HCT116 (cell line): ENCODE measurements around the gene EIF3F. TPM values are rescaled to one million over a fixed set of nuclear protein-coding genes. Genes with fewer than 3 reads are reported as not detected.

Source experiments
- ATAC-seq: fragments of 200-7000 bp; cut with Tn5 transposase; 2 replicates; pipeline ENCODE4 v1.9.1; 2020; ENCODE audit warnings: mild to moderate bottlenecking, moderate library complexity
- BruUV-seq: library from RNA; stranded (reverse); fragments of 400-500 nt; replicated peaks from 2 replicates; lab custom pipeline; 2021; lab: Mats Ljungman, UMichigan
- CTCF ChIA-PET: fragments of 300-600 bp; sonication (Branson Sonifier 250); formaldehyde crosslinking; loops from one replicate; lab custom pipeline; 2021; ENCODE audit warnings: antibody characterized with exemption; lab: Charles Lee
- POLR2A ChIA-PET: fragments of 300-600, 350-600 bp; sonication (Branson Sonifier 250); formaldehyde crosslinking; loops from one replicate; lab custom pipeline; 2021; ENCODE audit warnings: antibody characterized with exemption; lab: Charles Lee
- RAD21 ChIA-PET, 2 experiments: fragments of 300-600 bp; sonication (Branson Sonifier 250); formaldehyde crosslinking; loops; one replicate each; lab custom pipeline; 2023; ENCODE audit warnings: low total read pairs in 2 of 2; ENCODE audit not compliant: uncharacterized antibody in 2 of 2, unreplicated experiment in 2 of 2, low non-redundant PET in 1 of 2; lab: Charles Lee
- DNase-seq: peaks from one replicate; pipeline ENCODE4 v3.0.0-alpha.2; 2010; ENCODE audit warnings: low read depth, low spot score
- H2AFZ ChIP-seq: fragments of 200-600 bp; shearing (Covaris generic), sonication (generic); 2 replicates; pipeline ENCODE4 v1.6.1; 2017; ENCODE audit warnings: low read depth, mixed run types, mixed read lengths, antibody characterized with exemption, low read length; ENCODE audit not compliant: poor library complexity, severe bottlenecking
- H3K27ac ChIP-seq: 2 replicates; pipeline ENCODE4 v1.5.1; 2012; ENCODE audit warnings: low read depth, low read length
- H3K27me3 ChIP-seq: fragments of 200-600 bp; sonication (generic); 2 replicates; pipeline ENCODE4 v1.6.1; 2016; ENCODE audit warnings: mixed run types, low read length, mixed read lengths; ENCODE audit not compliant: insufficient read depth
- H3K36me3 ChIP-seq, 2 experiments: fragments of 200-500 bp in 1 of 2; fragments of 200-600 bp in 1 of 2; sonication (Bioruptor generic) in 1 of 2; sonication (generic) in 1 of 2; 2 replicates each; pipeline versions ENCODE4 v1.5.1 to v1.6.1; 2014 to 2016; ENCODE audit warnings: low read length in 2 of 2, inconsistent platforms in 1 of 2, mixed read lengths in 1 of 2, mixed run types in 1 of 2; ENCODE audit not compliant: insufficient read depth in 2 of 2, control insufficient read depth in 1 of 2
- H3K4me1 ChIP-seq, 2 experiments: fragments of 200-600 bp in 1 of 2; sonication (generic) in 1 of 2; 2 replicates each; pipeline versions ENCODE4 v1.5.1 to v1.6.1; 2012 to 2017; ENCODE audit warnings: low read length in 2 of 2, inconsistent platforms in 1 of 2, mild to moderate bottlenecking in 1 of 2, mixed read lengths in 1 of 2, mixed run types in 1 of 2, moderate library complexity in 1 of 2; ENCODE audit not compliant: insufficient read depth in 2 of 2, control insufficient read depth in 1 of 2
- H3K4me2 ChIP-seq: fragments of 200-600 bp; sonication (generic); 2 replicates; pipeline ENCODE4 v1.6.1; 2017; ENCODE audit warnings: mixed run types, low read length, mixed read lengths
- H3K4me3 ChIP-seq, 2 experiments: fragments of 200-600 bp in 1 of 2; sonication (generic) in 1 of 2; replicated peaks in 1 of 2; 2 replicates each; pipeline ENCODE4 v1.5.1; 2011 to 2016; ENCODE audit warnings: low read length in 2 of 2, control low read depth in 1 of 2, low read depth in 1 of 2, mild to moderate bottlenecking in 1 of 2, mixed read lengths in 1 of 2, mixed run types in 1 of 2
- H3K79me2 ChIP-seq: fragments of 200-600 bp; sonication (generic); 2 replicates; pipeline ENCODE4 v1.6.1; 2017; ENCODE audit warnings: mild to moderate bottlenecking, mixed run types, low read length, moderate library complexity, mixed read lengths; ENCODE audit not compliant: insufficient read depth
- H3K9ac ChIP-seq: fragments of 200-600 bp; sonication (generic); 2 replicates; pipeline ENCODE4 v1.6.1; 2016; ENCODE audit warnings: low read length, mixed read lengths
- H3K9me2 ChIP-seq: fragments of 200-600 bp; sonication (generic), shearing (Covaris generic); 2 replicates; pipeline ENCODE4 v1.6.1; 2017; ENCODE audit warnings: mixed run types, mild to moderate bottlenecking, moderate library complexity; ENCODE audit not compliant: insufficient read depth
- H3K9me3 ChIP-seq, 2 experiments: fragments of 200-500 bp in 1 of 2; fragments of 200-600 bp in 1 of 2; sonication (Bioruptor generic) in 1 of 2; sonication (generic) in 1 of 2; 2 replicates each; pipeline ENCODE4 v1.6.1; 2014 to 2017; ENCODE audit warnings: low read length in 2 of 2, mixed read lengths in 2 of 2, inconsistent platforms in 1 of 2, low read depth in 1 of 2, mild to moderate bottlenecking in 1 of 2, mixed run types in 1 of 2, moderate library complexity in 1 of 2; ENCODE audit not compliant: control insufficient read depth in 1 of 2, insufficient read depth in 1 of 2
- H4K20me1 ChIP-seq: fragments of 200-600 bp; sonication (generic), shearing (Covaris generic); 2 replicates; pipeline ENCODE4 v1.6.1; 2017; ENCODE audit warnings: mixed run types, mild to moderate bottlenecking, moderate library complexity; ENCODE audit not compliant: insufficient read depth
- ATF3 ChIP-seq: IDR thresholded peaks from 2 replicates; pipeline ENCODE4 v1.6.1; 2012
- CBX3 ChIP-seq: IDR thresholded peaks from 2 replicates; pipeline ENCODE4 v1.6.1; 2012; ENCODE audit warnings: low read depth
- EZH2phosphoT487 ChIP-seq: fragments of 200-600 bp; IDR thresholded peaks from 2 replicates; pipeline ENCODE4 v1.6.1; 2018; ENCODE audit warnings: antibody characterized with exemption, borderline replicate concordance
- JUND ChIP-seq: IDR thresholded peaks from 2 replicates; pipeline ENCODE4 v1.6.1; 2012
- POLR2A ChIP-seq: IDR thresholded peaks from 2 replicates; pipeline ENCODE4 v1.7.0; 2011; ENCODE audit warnings: borderline replicate concordance; ENCODE audit not compliant: insufficient read depth, insufficient read length; ENCODE audit errors: extremely low read depth
- POLR2AphosphoS5 ChIP-seq: IDR thresholded peaks from 2 replicates; pipeline ENCODE4 v1.6.1; 2011; ENCODE audit warnings: mild to moderate bottlenecking, low read depth, low read length, moderate library complexity
- RAD21 ChIP-seq: IDR thresholded peaks from 2 replicates; pipeline ENCODE4 v1.6.1; 2012; ENCODE audit warnings: low read depth, mild to moderate bottlenecking
- REST ChIP-seq: IDR thresholded peaks from 2 replicates; pipeline ENCODE4 v1.6.1; 2012; ENCODE audit warnings: low read depth
- YY1 ChIP-seq: IDR thresholded peaks from 2 replicates; pipeline ENCODE4 v1.6.1; 2011; ENCODE audit warnings: low read length, low read depth, moderate library complexity, mild to moderate bottlenecking; ENCODE audit not compliant: insufficient replicate concordance; ENCODE audit errors: extremely low read depth
- ZBTB33 ChIP-seq: IDR thresholded peaks from 2 replicates; pipeline ENCODE4 v1.6.1; 2011; ENCODE audit warnings: mild to moderate bottlenecking, low read length, moderate library complexity; ENCODE audit not compliant: insufficient replicate concordance; ENCODE audit errors: extremely low read depth
- ZFX ChIP-seq: fragments of 450-650 bp; IDR thresholded peaks from 2 replicates; pipeline ENCODE4 v1.6.1; 2017
- ZNF274 ChIP-seq: fragments of 200-500 bp; sonication (Bioruptor generic); IDR thresholded peaks from 2 replicates; pipeline ENCODE4 v1.6.1; 2014; ENCODE audit warnings: mild to moderate bottlenecking, low read depth, low read length, inconsistent platforms
- intact Hi-C: fragments of 100-400 bp; cut with micrococcal nuclease; formaldehyde crosslinking; loops from 2 replicates; pipeline ENCODE4 v1.10.0; 2022
- total RNA-seq: library from RNA; stranded (reverse); gene quantifications from one replicate; pipeline ENCODE4 v1.2.1, GENCODE V29; 2021; ENCODE audit not compliant: unreplicated experiment

EIF3F gene
- total RNA-seq, 1 experiment from 2014 or later = 313 TPM

- intact Hi-C loops = no loop called here
- Histone ChIP-seq H3K79me2 (no peaks in the 10 kb centered on the region), H3K4me2 (no peak overlapping the region), H3K36me3 (no peaks in the 10 kb centered on the region), H4K20me1 (no peaks in the 10 kb centered on the region), H2AFZ (no peak overlapping the region), H3K27ac (no peak overlapping the region), H3K9me2 (no peaks in the 10 kb centered on the region), H3K27me3 (no peaks in the 10 kb centered on the region), H3K9ac (no peak overlapping the region), H3K4me3 (no peak overlapping the region), H3K9me3 (no peaks in the 10 kb centered on the region), H3K4me1 (no peaks in the 10 kb centered on the region)
- RAD21 ChIA-PET = interaction anchor here in 1 of 2 experiments (0.6 kb wide), 1 partner anchor 531 kb away, joined by 3 read pairs; no protein-coding TSS in a partner anchor
- CTCF ChIA-PET = interaction anchor here (1.0 to 1.4 kb wide), 4 partner anchors 15 to 77 kb away, joined by 3 to 8 read pairs (median 4); no protein-coding TSS in a partner anchor
- DNase-seq = no peak
- no peak for ATAC-seq
- no TSS peak for BruUV-seq
- TF ChIP-seq POLR2A (no peak), ZBTB33 (no peak), CBX3 (no peak), ZNF274 (no peak)
- POLR2A ChIA-PET = no interaction called here
Measured at GRCh38 chr11:8021920-8022319, 34.8 kb downstream of the EIF3F start.

- H3K27ac ChIP-seq = no peak overlapping the region
- CTCF ChIA-PET = interaction anchor here (1.0 to 2.4 kb wide), 2 partner anchors 10 to 16 kb away, joined by 4 to 7 read pairs; no protein-coding TSS in a partner anchor
- BruUV-seq = no TSS peak
- H3K36me3 ChIP-seq = no peaks in the 10 kb centered on the region
- no peaks in the 10 kb centered on the region for H3K27me3 ChIP-seq
- no peak for DNase-seq
- no peaks in the 10 kb centered on the region for H3K79me2 ChIP-seq
- no peak overlapping the region for H2AFZ ChIP-seq
- POLR2A ChIA-PET = no interaction called here
- no peak overlapping the region for H3K9ac ChIP-seq
- no peak for TF ChIP-seq JUND
- TF ChIP-seq YY1 = no peak
- no peak for TF ChIP-seq POLR2AphosphoS5
- no peak for TF ChIP-seq REST
- TF ChIP-seq EZH2phosphoT487 = no peak
- no peak for TF ChIP-seq CBX3
- no peak for TF ChIP-seq ZFX
- TF ChIP-seq RAD21 = no peak
- no peak for TF ChIP-seq ATF3
- TF ChIP-seq, all 23 proteins: peak for 0
- no peaks in the 10 kb centered on the region for H3K9me3 ChIP-seq
- RAD21 ChIA-PET = no interaction called here
- H3K4me2 ChIP-seq = no peak overlapping the region
- no peaks in the 10 kb centered on the region for H4K20me1 ChIP-seq
- intact Hi-C loops = no loop called here
- no peaks in the 10 kb centered on the region for H3K4me1 ChIP-seq
- H3K9me2 ChIP-seq = no peaks in the 10 kb centered on the region
- no peak for ATAC-seq
- no peak overlapping the region for H3K4me3 ChIP-seq
Measured at GRCh38 chr11:8022876-8023275, 35.7 kb downstream of the EIF3F start.
